Measurements from ENCODE around the gene FANCM.

DNA sequence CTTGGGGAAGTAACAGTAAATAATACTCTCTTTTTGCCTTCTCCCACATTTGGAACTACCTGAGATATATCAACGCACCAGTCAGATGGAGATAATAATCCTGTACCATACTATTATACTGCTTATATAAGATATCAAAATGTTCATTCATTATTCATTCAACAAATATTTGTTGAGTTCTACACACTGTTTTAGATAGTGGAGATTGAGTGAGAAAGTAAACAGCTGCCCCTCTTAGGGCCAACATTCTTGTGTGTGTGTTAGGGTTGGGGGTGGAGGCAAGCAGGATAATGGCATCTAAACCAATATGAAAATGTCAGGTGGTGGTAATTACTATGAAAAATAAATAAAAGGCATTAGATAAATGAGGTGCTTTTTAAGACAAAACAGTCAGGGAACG lies 103.3 kb downstream of the FANCM start:
- TF ChIP-seq, protein P1, sequence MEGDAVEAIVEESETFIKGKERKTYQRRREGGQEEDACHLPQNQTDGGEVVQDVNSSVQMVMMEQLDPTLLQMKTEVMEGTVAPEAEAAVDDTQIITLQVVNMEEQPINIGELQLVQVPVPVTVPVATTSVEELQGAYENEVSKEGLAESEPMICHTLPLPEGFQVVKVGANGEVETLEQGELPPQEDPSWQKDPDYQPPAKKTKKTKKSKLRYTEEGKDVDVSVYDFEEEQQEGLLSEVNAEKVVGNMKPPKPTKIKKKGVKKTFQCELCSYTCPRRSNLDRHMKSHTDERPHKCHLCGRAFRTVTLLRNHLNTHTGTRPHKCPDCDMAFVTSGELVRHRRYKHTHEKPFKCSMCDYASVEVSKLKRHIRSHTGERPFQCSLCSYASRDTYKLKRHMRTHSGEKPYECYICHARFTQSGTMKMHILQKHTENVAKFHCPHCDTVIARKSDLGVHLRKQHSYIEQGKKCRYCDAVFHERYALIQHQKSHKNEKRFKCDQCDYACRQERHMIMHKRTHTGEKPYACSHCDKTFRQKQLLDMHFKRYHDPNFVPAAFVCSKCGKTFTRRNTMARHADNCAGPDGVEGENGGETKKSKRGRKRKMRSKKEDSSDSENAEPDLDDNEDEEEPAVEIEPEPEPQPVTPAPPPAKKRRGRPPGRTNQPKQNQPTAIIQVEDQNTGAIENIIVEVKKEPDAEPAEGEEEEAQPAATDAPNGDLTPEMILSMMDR (conservative IDR thresholded peaks at IDR 0.05; ENCODE audit: low read length), result no peak
- no peak for TF ChIP-seq EZH2phosphoT487 (IDR thresholded peaks at IDR 0.05; ENCODE audit: borderline replicate concordance, low read depth, low read length)
